ENCODE data around the gene BATF2.

- TF ChIP-seq CTCF (IDR thresholded peaks at IDR 0.05 in 2 of 3, conservative IDR thresholded peaks at IDR 0.05 in 1 of 3; ENCODE audit: insufficient read depth in 2 of 3, low read depth in 1 of 3, low read length in 3 of 3) (no peak), ZNF592 (IDR thresholded peaks at IDR 0.05) (no peak)
Observed at GRCh38 chr11:64960719-64961118, 36.1 kb downstream of the BATF2 start.
